AG09319 (cell line): ENCODE data around the gene NEDD1.

ENCODE experiments used
- DNase-seq: peaks from one replicate; pipeline ENCODE4 v3.0.0-alpha.2; 2010; ENCODE audit warnings: low read depth; ENCODE audit errors: extremely low read depth
- TF ChIP-seq, protein P1 (sequence below): IDR thresholded peaks from 2 replicates; pipeline ENCODE4 v1.5.1; 2011; ENCODE audit warnings: low read depth, mild to moderate bottlenecking, inconsistent platforms, low read length, moderate library complexity

Gene NEDD1

DNA sequence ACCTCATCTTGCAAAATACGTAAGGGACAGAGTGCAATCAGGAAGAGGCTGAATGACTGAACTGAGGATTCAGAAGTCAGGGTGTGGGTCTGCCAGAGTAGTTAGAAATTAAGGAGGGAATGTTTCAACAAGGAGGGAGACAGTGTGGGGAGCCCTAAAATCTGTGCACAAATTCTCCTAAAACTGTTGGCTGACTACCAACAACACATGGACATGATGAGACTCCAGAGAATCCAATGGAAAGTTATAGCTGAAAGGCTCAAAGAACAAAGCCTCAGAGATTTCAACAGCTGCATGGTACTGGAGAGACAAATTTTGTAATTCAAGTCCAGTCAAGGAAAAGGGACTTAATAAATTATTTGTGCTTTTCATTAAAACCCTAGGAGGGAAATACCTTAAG, 36.1 kb upstream of the NEDD1 start:
- DNase-seq: no peak
- TF ChIP-seq, protein P1, sequence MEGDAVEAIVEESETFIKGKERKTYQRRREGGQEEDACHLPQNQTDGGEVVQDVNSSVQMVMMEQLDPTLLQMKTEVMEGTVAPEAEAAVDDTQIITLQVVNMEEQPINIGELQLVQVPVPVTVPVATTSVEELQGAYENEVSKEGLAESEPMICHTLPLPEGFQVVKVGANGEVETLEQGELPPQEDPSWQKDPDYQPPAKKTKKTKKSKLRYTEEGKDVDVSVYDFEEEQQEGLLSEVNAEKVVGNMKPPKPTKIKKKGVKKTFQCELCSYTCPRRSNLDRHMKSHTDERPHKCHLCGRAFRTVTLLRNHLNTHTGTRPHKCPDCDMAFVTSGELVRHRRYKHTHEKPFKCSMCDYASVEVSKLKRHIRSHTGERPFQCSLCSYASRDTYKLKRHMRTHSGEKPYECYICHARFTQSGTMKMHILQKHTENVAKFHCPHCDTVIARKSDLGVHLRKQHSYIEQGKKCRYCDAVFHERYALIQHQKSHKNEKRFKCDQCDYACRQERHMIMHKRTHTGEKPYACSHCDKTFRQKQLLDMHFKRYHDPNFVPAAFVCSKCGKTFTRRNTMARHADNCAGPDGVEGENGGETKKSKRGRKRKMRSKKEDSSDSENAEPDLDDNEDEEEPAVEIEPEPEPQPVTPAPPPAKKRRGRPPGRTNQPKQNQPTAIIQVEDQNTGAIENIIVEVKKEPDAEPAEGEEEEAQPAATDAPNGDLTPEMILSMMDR: no peak

DNA sequence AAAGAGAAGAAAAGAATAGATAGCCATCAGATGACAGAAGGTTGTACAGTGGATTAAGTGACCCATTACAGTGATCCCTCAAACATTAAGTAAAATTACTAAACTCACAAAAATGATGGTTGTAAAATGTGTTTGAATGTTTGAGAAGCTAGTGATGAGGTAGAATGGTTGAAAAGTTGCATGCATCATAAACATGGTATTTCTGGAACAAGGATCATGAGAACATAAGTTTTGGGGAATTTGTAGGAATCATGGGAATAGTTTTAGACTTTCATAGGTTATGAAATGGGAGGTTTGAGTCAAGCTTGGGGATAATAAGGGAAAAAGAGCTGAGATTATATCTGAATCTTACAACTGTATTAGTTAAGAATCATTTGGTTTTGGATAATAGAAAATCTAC, 34.1 kb upstream of the NEDD1 start:
- no peak for DNase-seq
- TF ChIP-seq, protein P1: no peak

DNA sequence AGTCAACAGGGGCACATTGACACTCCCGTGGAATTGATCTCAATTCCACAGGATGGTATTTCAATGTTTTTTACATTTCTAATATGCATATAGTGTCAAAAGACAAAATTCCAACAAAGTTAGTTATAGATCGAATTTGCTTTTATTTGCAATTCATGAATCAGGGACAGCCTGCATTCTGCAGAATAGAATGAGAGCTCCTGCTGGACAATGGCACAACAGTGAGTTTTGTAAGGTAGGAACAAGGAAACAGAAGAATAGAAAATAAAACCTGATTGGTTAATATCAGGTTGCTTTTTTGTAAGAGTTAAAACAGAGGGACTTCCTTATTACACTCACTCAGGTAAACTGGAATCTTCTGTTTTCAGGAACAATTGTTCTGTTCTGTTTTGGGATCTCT, 32.8 kb upstream of the NEDD1 start:
- TF ChIP-seq, protein P1: no peak
- no peak for DNase-seq

DNA sequence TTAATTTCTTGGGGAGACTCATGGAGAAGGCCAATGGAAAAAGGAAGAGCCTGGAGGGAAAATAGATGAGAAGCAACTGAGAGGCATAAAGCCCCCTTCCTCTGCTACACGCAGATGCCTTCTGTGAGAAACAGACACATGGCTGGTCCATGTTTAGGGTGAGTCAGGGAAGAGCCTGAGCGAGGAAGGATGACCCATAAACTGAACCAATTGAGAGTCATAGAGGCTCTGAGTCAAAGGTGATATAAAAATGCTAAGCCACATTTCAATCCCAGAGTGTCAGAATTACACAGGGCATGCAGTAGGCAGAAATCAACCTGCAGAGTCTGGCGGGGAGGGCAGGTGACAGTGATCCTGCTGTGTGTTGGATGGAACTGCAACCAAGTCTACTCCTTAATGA, 30.1 kb upstream of the NEDD1 start:
- TF ChIP-seq, protein P1: no peak
- DNase-seq: no peak

DNA sequence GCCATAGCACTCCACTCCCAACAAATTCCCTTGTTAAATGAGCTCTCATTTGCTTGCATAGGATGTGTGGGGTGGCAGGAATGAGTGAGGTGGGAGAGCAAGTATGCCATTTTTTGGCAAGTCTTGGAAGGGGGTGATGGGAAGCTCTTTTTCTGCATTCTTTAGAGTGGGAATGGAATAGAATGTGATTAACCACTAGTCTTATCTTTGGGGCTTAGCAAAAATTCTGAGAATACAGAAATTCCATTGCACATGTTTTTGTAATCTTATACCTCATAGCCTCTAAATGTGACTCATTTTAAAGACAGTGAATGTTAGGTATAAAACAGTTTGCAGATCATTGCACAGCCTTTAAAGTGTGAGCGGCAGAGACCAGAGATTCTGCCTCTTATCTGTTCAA, 28.4 kb upstream of the NEDD1 start:
- TF ChIP-seq, protein P1: no peak
- DNase-seq: no peak

DNA sequence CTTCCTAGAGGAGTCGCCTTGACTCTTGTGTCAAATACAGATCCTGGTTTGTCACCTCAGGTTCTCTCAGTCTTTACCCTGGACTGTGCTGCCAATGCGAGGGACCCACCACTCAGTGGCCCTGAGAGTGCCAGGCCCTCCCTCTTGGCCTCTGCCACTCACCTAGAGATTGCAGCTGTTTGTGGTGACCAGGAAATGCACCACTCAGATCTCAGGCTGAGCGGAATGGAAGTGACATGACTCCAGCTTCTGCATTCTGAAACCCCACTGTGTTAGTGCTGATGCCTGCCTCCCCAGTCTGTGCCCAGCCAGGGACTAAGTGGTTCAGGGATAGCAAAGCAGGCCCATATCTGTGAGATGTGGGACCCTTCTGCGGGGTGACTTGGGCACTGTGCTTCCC, 27.8 kb upstream of the NEDD1 start:
- no peak for DNase-seq
- TF ChIP-seq, protein P1: no peak

DNA sequence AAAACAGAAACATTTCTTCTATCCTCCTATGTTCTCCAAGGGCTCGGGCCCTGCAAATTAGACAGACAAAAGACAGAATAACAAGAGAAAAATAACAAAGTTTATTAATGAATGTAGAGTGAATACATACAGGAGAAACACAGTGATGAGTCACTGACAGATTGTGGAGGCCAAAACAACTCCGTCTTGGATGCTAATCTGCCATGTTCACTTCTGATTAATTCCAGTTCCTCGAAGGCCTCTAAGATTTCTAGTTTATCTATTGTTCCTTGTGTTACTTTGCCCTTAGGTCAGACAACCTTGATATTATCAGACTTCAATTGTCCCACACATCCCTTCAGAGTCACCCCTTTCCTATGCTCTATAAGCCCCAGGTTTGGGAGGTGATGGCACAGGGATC, 26.8 kb upstream of the NEDD1 start:
- no peak for DNase-seq
- TF ChIP-seq, protein P1: no peak
